GM12878 (cell line): ENCODE data around the gene TSR1. TPM values are rescaled to one million over a fixed set of nuclear protein-coding genes. Genes with fewer than 3 reads are reported as not detected.

Source experiments
- ATAC-seq: fragments of 200-7000 bp; cut with Tn5 transposase; 3 replicates; pipeline ENCODE4 v1.9.1; 2020; ENCODE audit warnings: mild to moderate bottlenecking, moderate library complexity
- BruUV-seq: library from RNA; stranded (reverse); fragments of 400-500 nt; replicated peaks from 2 replicates; lab custom pipeline; 2021; lab: Mats Ljungman, UMichigan
- CTCF ChIA-PET: fragments of 300-600 bp; sonication (Branson Sonifier 250); formaldehyde crosslinking; extraction: SDS; loops from one replicate; lab custom pipeline; 2021; ENCODE audit warnings: inconsistent platforms; lab: Yijun Ruan, JAX
- POLR2A ChIA-PET: fragments of 350-600 bp; formaldehyde crosslinking; extraction: SDS; loops from one replicate; lab custom pipeline; 2021; ENCODE audit warnings: inconsistent platforms; lab: Charles Lee
- RAD21 ChIA-PET: fragments of 300-600 bp; sonication (Branson Sonifier 250); formaldehyde crosslinking; loops from one replicate; lab custom pipeline; 2023; ENCODE audit warnings: antibody characterized with exemption; ENCODE audit not compliant: unreplicated experiment; lab: Charles Lee
- SMC1A ChIA-PET: fragments of 300-600 bp; sonication (Branson Sonifier 250); formaldehyde crosslinking; loops from one replicate; lab custom pipeline; 2023; ENCODE audit not compliant: unreplicated experiment, uncharacterized antibody; lab: Charles Lee
- DNase-seq: peaks from one replicate; pipeline ENCODE4 v3.0.0-alpha.2; 2011; ENCODE audit warnings: low read depth, low spot score
- FAIRE-seq: peaks from 3 replicates; lab custom pipeline; 2011; peaks lifted over from hg19 to GRCh38; lab: Jason Lieb, UNC
- H2AFZ ChIP-seq: 2 replicates; pipeline ENCODE4 v1.6.0; 2011; ENCODE audit warnings: low read depth, low read length, control low read depth; ENCODE audit not compliant: control insufficient read depth
- H3K27ac ChIP-seq: 2 replicates; pipeline ENCODE4 v1.5.1; 2011; ENCODE audit warnings: control low read depth; ENCODE audit not compliant: control insufficient read depth, insufficient read depth
- H3K27me3 ChIP-seq, 2 experiments: replicated peaks in 1 of 2; 2 replicates each; pipeline versions ENCODE4 v1.6.0 to v1.6.1; 2011; ENCODE audit warnings: low read length in 1 of 2; ENCODE audit not compliant: control insufficient read depth in 2 of 2, insufficient read depth in 2 of 2
- H3K36me3 ChIP-seq, 2 experiments: 2 replicates each; pipeline ENCODE4 v1.5.1; 2011; ENCODE audit warnings: low read length in 1 of 2; ENCODE audit not compliant: control insufficient read depth in 2 of 2, insufficient read depth in 2 of 2
- H3K4me1 ChIP-seq: 2 replicates; pipeline ENCODE4 v1.6.1; 2011; ENCODE audit warnings: mild to moderate bottlenecking, low read length, moderate library complexity, mixed read lengths; ENCODE audit not compliant: control insufficient read depth, insufficient read depth
- H3K4me2 ChIP-seq: 2 replicates; pipeline ENCODE4 v1.6.0; 2011; ENCODE audit warnings: control low read depth; ENCODE audit not compliant: control insufficient read depth, insufficient read depth
- H3K4me3 ChIP-seq: fragments of 200-600 bp; sonication (generic); 2 replicates; pipeline ENCODE4 v1.5.1; 2016
- H3K79me2 ChIP-seq: 2 replicates; pipeline ENCODE4 v1.6.0; 2011; ENCODE audit warnings: low read length; ENCODE audit not compliant: control insufficient read depth, insufficient read depth
- H3K9ac ChIP-seq: 2 replicates; pipeline ENCODE4 v1.8.0; 2011; ENCODE audit warnings: low read length, control low read depth, mixed read lengths; ENCODE audit not compliant: control insufficient read depth, insufficient read depth
- H3K9me3 ChIP-seq: replicated peaks from 3 replicates; pipeline ENCODE4 v1.5.1; 2011; ENCODE audit warnings: mild to moderate bottlenecking, low read length; ENCODE audit not compliant: control insufficient read depth, insufficient read depth
- H4K20me1 ChIP-seq: 2 replicates; pipeline ENCODE4 v1.6.0; 2011; ENCODE audit not compliant: control insufficient read depth, insufficient read depth
- BCL11A ChIP-seq: IDR thresholded peaks from 2 replicates; pipeline ENCODE4 v1.6.1; 2011; ENCODE audit warnings: low read depth, low read length
- BCL3 ChIP-seq: IDR thresholded peaks from 2 replicates; pipeline ENCODE4 v1.6.1; 2011; ENCODE audit warnings: borderline replicate concordance, low read depth, mild to moderate bottlenecking, moderate library complexity, low read length; ENCODE audit not compliant: insufficient read depth, poor library complexity, severe bottlenecking
- CHD1 ChIP-seq: IDR thresholded peaks from 2 replicates; pipeline ENCODE4 v1.6.1; 2012; ENCODE audit warnings: low read depth, low read length, improper control_type of control experiment
- ETV6 ChIP-seq, 2 experiments: fragments of 450-650 bp in 1 of 2; IDR thresholded peaks in 1 of 2; conservative IDR thresholded peaks in 1 of 2; 2 replicates each; pipeline ENCODE4 v1.6.1; 2014; ENCODE audit warnings: antibody characterized with exemption in 1 of 2, borderline replicate concordance in 1 of 2, low read depth in 1 of 2, mild to moderate bottlenecking in 1 of 2, moderate library complexity in 1 of 2
- KDM1A ChIP-seq: fragments of 200-600 bp; sonication (generic); IDR thresholded peaks from 2 replicates; pipeline ENCODE4 v1.6.1; 2016; ENCODE audit warnings: borderline replicate concordance
- MTA2 ChIP-seq: fragments of 450-650 bp; IDR thresholded peaks from 2 replicates; pipeline ENCODE4 v1.6.1; 2016; ENCODE audit warnings: low read depth, mild to moderate bottlenecking, moderate library complexity
- NFXL1 ChIP-seq: fragments of 450-650 bp; IDR thresholded peaks from 2 replicates; pipeline ENCODE4 v1.6.1; 2017; ENCODE audit warnings: antibody characterized with exemption, mild to moderate bottlenecking, borderline replicate concordance
- NR2F1 ChIP-seq: fragments of 450-650 bp; conservative IDR thresholded peaks from 2 replicates; pipeline ENCODE4 v1.6.1; 2017; ENCODE audit warnings: mild to moderate bottlenecking
- RFX5 ChIP-seq: IDR thresholded peaks from 2 replicates; pipeline ENCODE4 v1.6.1; 2011; ENCODE audit warnings: low read depth, low read length, improper control_type of control experiment
- SMAD5 ChIP-seq: IDR thresholded peaks from 2 replicates; pipeline ENCODE4 v1.6.1; 2016; ENCODE audit warnings: antibody characterized with exemption, low read depth
- SREBF2 ChIP-seq: IDR thresholded peaks from 2 replicates; pipeline ENCODE4 v1.6.1; 2012; ENCODE audit warnings: mild to moderate bottlenecking, low read length
- SUZ12 ChIP-seq: fragments of 200-600 bp; sonication (generic); IDR thresholded peaks from one replicate; pipeline ENCODE4 v1.6.1; 2018; ENCODE audit warnings: antibody characterized with exemption, mild to moderate bottlenecking; ENCODE audit not compliant: unreplicated experiment
- YY1 ChIP-seq: IDR thresholded peaks from 2 replicates; pipeline ENCODE4 v1.6.1; 2011; ENCODE audit warnings: low read depth, mild to moderate bottlenecking, low read length
- ZNF207 ChIP-seq: fragments of 450-650 bp; IDR thresholded peaks from 2 replicates; pipeline ENCODE4 v1.6.1; 2014; ENCODE audit warnings: antibody characterized with exemption, mild to moderate bottlenecking, borderline replicate concordance
- ZNF24 ChIP-seq: fragments of 450-650 bp; IDR thresholded peaks from 2 replicates; pipeline ENCODE4 v1.6.1; 2017; ENCODE audit warnings: antibody characterized with exemption, mild to moderate bottlenecking
- ZNF384 ChIP-seq: IDR thresholded peaks from 2 replicates; pipeline ENCODE4 v1.6.1; 2012; ENCODE audit warnings: low read depth, mild to moderate bottlenecking, low read length, improper control_type of control experiment, borderline replicate concordance
- ZZZ3 ChIP-seq: IDR thresholded peaks from 2 replicates; pipeline ENCODE4 v1.6.1; 2011; ENCODE audit warnings: low read depth; ENCODE audit not compliant: control insufficient read depth, insufficient read length
- WGBS: methylation state at CpG from one replicate; pipeline ENCODE4 v1.1.6; 2016; ENCODE audit warnings: low lambda C conversion rate; ENCODE audit not compliant: insufficient replicate concordance, insufficient coverage; ENCODE audit errors: missing lambda C conversion rate; 5-methylcytosine and 5-hydroxymethylcytosine counted together
- in situ Hi-C: fragments of 300-500 bp; cut with MboI; formaldehyde crosslinking; loops from 9 replicates; pipeline ENCODE4 v1.14.3; 2018; ENCODE audit warnings: mixed read lengths
- intact Hi-C: fragments of 100-400 bp; cut with micrococcal nuclease; formaldehyde crosslinking; loops from one replicate; pipeline ENCODE4 v1.14.2; 2022; ENCODE audit not compliant: unreplicated experiment
- polyA plus RNA-seq, 11 experiments: library from polyadenylated mRNA; depleted of rRNA in 4 of 11; unstranded in 6 of 11; stranded (reverse) in 5 of 11; fragments of >200 nt; fragmentation: Nextera tagmentation in 4 of 11; fragmentation: Illumina TruSeq in 1 of 11; extraction: Ambion mirVana in 4 of 11; extraction: Trizol in 1 of 11; gene quantifications; 1 replicate in 1 of 11; 2 replicates in 10 of 11; pipeline versions ENCODE4 v1.2.1 to v1.2.3, GENCODE V29; 2011 to 2016; ENCODE audit warnings: inconsistent platforms in 2 of 11, missing spikeins in 2 of 11, low read depth in 1 of 11
- total RNA-seq, 4 experiments: library from RNA; depleted of rRNA in 3 of 4; stranded (reverse); fragments of >200 nt in 3 of 4; fragmentation: Illumina TruSeq in 1 of 4; extraction: Trizol in 1 of 4; gene quantifications; 2 replicates each; pipeline versions ENCODE4 v1.2.1 to v1.2.3, GENCODE V29; 2013 to 2021

Gene TSR1
- total and polyA plus RNA-seq, 10 of the 15 experiments (the other 5 are each of a cell fraction or from before 2014, with no cell fraction given) = 14.7 to 100 (median 46.9) TPM

DNA sequence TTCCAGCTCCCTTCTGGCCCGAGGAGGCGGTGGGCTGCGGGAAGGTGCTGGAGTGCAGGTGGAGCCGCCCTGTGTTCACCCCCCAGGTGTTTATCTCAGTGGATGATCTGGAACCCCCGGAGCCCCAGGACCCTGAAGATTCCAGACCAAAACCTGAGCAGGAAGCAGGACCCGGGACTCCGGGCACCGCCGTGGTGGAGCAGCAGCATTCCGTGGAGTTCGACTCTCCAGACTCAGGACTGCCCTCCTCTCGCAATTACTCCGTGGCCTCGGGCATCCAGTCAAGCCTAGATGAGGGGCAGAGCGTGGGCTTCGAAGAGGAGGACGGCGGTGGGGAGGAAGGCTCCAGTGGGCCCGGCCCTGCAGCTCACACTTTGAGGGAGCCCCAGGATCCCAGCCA lies 39.1 kb upstream of the TSR1 start (continued):
- no peak for TF ChIP-seq SMAD5
- TF ChIP-seq ZNF384 = no peak
- no peak for TF ChIP-seq BCL3
- TF ChIP-seq SUZ12 = no peak
- TF ChIP-seq BCL11A = no peak
- TF ChIP-seq, all 136 proteins: peak for 0

GRCh38 chr17:2374549-2375285 lies 38.5 kb upstream of the TSR1 start:
- no peaks in the 10 kb centered on the region for H3K4me1 ChIP-seq
- no peak for ATAC-seq
- no TSS peak for BruUV-seq
- RAD21 ChIA-PET = interaction anchor here (0.7 to 1.9 kb wide), 2 partner anchors 8 to 42 kb away, joined by 3 to 5 read pairs; no protein-coding TSS in a partner anchor
- 45% methylated on average over 11 of the region's 11 CpGs for WGBS
- H3K4me3 ChIP-seq = no peak overlapping the region
- POLR2A ChIA-PET = no interaction called here
- CTCF ChIA-PET = interaction anchor here (1.0 kb wide), 1 partner anchor 42 kb away, joined by 3 read pairs; no protein-coding TSS in a partner anchor
- SMC1A ChIA-PET = interaction anchor here (1.8 kb wide), 1 partner anchor 41 kb away, joined by 7 read pairs; no protein-coding TSS in a partner anchor
- no peaks in the 10 kb centered on the region for H4K20me1 ChIP-seq
- no peaks in the 10 kb centered on the region; a peak in 3 of 4 replicates for H3K36me3 ChIP-seq
- DNase-seq = no peak
- no peak overlapping the region for H3K27ac ChIP-seq
- no peak overlapping the region for H3K9ac ChIP-seq
- no peak for TF ChIP-seq KDM1A
- TF ChIP-seq SREBF2 = no peak
- TF ChIP-seq RFX5 = no peak
- no peak for TF ChIP-seq ZNF207
- TF ChIP-seq ZNF24 = no peak
- TF ChIP-seq ETV6 (conservative IDR thresholded peaks at IDR 0.05 in 1 of 2, IDR thresholded peaks at IDR 0.05 in 1 of 2; ENCODE audit: borderline replicate concordance in 1 of 2, low read depth in 1 of 2) = no peak
- TF ChIP-seq MTA2 = no peak
- TF ChIP-seq ZZZ3 = no peak
- no peak for TF ChIP-seq CHD1
- TF ChIP-seq YY1 = no peak
- no peak for TF ChIP-seq BCL11A
- TF ChIP-seq NFXL1 = no peak
- TF ChIP-seq NR2F1 = no peak
- TF ChIP-seq, all 136 proteins: peak for 0
- H3K79me2 ChIP-seq = no peaks in the 10 kb centered on the region
- H2AFZ ChIP-seq = no peak overlapping the region
- no peaks in the 10 kb centered on the region for H3K27me3 ChIP-seq
- intact Hi-C loops = no loop called here
- no peak for FAIRE-seq
- no peak overlapping the region for H3K4me2 ChIP-seq
- in situ Hi-C loops = loop anchor here (5.0 kb wide), 1 partner anchor 38 kb away; no protein-coding TSS in a partner anchor
- no peaks in the 10 kb centered on the region for H3K9me3 ChIP-seq
